AML-193 (cell line): ENCODE measurements around the gene IL23A.
A peak's percentile ranks its signal among the peaks of the same experiment; 100 is the strongest.
"Not testable (repeated sequence)": the region's sequence is repeated elsewhere in the genome, so short reads cannot be mapped to it uniquely, and the experiment has no call there.

Source experiments
- DNase-seq, 2 experiments: peaks; one replicate each; lab custom pipeline; 2025; lab: John Stamatoyannopoulos, UW

The IL23A gene, protein sequence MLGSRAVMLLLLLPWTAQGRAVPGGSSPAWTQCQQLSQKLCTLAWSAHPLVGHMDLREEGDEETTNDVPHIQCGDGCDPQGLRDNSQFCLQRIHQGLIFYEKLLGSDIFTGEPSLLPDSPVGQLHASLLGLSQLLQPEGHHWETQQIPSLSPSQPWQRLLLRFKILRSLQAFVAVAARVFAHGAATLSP

GRCh38 chr12:56338308-56339157, at the start of gene IL23A:
Gene IL23A, plus strand, starts transcription at chr12:56338884. Its CDS starts 161 bp downstream, at chr12:56339045.
- DNase-seq = peak in 1 of 2 experiments; percentile 7

GRCh38 chr12:56293795-56294194, 44.9 kb upstream of the IL23A start:
- DNase-seq = no peak

- DNase-seq = no peak
Measured at GRCh38 chr12:56296295-56296694, 42.4 kb upstream of the IL23A start.

- no peak for DNase-seq
Measured at GRCh38 chr12:56297400-56297799, 41.3 kb upstream of the IL23A start.

DNA sequence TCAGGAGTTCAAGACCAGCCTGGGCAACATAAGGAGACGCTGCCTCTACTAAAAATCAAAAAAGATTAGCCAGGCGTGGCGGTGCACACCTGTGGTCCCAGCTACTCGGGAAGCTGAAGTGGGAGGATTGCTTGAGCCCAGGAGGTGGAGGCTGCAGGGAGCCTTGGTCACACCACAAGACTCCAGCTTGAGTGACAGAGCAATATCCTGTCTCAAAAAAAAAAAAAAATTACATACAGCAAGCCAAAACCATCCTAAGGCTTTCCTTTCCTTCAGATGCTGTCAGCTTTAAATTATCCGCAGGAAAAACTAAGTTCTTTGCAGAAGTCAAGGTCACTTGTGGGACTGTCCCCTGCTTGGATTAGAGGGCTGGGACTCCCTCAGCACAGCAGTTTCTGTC, 39.9 kb upstream of the IL23A start:
- no peak for DNase-seq

DNA sequence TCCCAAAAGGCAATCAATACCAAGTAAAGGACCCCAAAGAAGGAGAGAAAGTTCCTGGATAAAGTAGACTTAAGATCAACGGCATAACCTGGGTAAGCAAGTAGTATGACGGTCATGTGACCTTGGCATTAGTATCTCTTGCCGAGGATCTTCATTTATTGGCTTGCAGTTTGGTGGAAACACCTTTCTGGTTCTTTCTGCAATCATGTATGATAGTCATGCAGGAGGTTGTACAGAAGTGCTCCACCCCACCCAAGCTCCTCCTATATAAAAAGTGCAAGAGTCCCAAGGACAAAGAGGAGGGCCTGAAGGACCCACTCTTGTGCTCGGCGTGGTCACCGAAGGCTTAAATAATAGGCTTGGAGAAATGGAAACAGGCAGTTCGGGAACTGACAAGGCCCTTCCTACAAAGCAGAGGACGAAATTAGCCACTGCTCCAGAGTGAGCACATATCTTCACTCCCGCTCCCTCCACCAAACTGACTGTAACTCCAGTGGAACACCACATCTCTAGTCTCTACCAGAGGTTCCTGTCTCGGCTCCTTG, 39.3 kb upstream of the IL23A start:
- peak in 1 of 2 experiments; percentile 16 for DNase-seq

DNA sequence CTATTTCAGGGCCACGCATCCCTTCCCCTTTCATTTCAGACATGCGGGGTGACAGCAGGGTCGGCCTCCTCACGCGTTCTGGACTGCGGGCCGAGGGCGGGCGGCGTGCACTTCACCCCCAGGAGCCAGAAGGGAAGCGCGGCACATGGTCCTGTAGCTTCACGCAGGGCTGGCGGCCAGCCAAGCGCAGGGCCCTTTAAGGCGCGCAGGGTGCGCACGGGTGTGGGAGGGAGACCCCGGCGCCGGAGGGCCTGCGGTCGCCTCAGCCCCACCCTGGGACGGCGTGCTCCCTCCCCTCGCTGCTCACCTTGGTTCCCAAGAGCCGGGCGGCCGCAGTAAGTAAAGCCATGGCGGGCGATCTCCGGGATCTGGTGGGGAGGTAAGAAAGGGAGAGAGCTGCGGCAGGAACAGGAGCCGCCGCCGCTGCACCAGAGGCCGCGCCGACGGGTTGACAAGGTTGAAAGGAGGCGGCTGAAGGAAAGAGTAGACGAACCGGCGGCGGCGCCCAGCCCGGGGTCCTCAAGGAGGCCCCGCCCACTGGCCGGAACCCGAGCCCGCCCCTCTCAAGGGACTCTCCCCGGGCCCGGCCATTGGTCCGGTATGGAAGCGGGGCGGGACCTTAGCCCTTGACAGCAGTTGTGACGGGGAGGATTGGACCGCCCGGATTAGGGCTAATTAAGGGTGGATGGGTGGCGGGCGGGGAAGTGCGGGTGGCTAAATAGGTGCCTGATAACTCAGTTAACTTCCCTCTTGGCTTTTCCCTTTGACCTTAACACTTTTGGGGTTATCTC, 38.6 kb upstream of the IL23A start, which contains the start of gene CS:
TSS of gene CS (minus strand) at position 478 of the 791 bp plus-strand sequence. CDS start at position 349, 129 bp downstream.
- DNase-seq = peak; percentile 97 to 98

DNA sequence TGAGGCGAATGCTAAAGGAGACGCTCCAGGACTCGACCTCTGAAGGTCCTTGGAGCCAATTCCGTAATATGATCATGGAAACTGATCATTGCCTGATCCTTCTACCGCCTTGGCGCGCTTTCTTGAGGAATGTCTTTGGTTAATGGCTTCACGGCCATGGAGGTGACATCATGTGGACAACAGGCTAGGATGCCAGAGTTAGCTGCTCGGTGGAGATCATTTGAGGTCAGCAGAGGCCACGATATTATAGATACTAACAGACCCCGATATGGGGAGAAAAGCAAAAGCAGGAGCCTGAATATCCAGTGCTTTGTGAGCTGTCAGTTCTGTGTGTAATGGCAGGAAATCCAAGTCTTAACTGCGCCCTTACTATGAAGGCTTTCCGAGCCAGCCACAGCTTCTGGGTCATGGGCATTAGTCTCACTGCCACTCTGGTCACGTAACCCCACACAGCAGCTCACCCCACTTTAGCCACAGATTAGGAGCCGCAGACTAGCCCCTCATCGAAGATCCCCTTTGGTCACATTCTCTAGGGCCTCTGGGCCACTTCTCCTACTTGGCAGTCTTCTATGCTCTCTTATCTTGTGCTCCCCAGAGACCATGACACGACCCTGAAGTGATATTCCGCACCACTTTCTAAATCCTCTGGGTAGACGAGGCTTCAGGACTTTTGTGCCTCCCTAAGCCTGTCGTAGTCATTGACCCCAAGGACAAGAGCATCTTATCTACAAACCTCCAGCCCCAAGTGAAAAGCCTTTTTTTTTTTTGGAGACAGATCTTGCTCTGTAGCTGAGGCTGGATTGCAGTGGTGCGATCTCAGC, 37.8 kb upstream of the IL23A start:
- DNase-seq = no peak

- DNase-seq = no peak
Measured at GRCh38 chr12:56304276-56304675, 34.4 kb upstream of the IL23A start.

- DNase-seq = no peak
Measured at GRCh38 chr12:56304872-56305590, 33.7 kb upstream of the IL23A start.

- DNase-seq = no peak
Measured at GRCh38 chr12:56307221-56307965, 31.3 kb upstream of the IL23A start.

- DNase-seq = no peak
Measured at GRCh38 chr12:56308714-56309113, 30.0 kb upstream of the IL23A start.

DNA sequence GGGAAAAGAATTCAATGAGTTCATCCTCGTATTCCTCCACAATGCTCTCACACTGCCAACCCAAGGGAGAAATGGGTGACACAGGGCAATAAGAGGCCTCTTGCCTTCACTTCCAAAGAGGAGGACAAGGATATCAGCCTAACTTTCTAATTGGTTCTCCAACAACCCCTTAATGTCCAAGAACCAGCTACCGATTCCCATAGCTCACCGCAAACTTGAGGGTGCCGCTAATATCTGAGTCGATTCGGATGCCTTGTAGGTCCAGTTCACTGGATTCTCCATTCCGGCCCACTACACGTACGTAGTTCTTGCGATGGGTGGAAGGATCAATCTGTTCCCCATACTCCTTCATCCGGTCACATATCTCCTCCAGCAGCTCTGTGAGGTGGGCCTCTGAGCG, 27.7 kb upstream of the IL23A start:
- no peak for DNase-seq

- no peak for DNase-seq
Measured at GRCh38 chr12:56315249-56315621, 23.4 kb upstream of the IL23A start.

- peak; percentile 95 for DNase-seq
Measured at GRCh38 chr12:56315622-56316473, 22.8 kb upstream of the IL23A start, which contains the start of gene CNPY2. Gene CNPY2, minus strand, starts transcription at chr12:56315988. Its CDS starts 771 bp downstream, at chr12:56315217.

GRCh38 chr12:56317675-56318074, 21.0 kb upstream of the IL23A start:
- DNase-seq = no peak

GRCh38 chr12:56321027-56321426, 17.7 kb upstream of the IL23A start:
- no peak for DNase-seq

GRCh38 chr12:56321610-56322009, 17.1 kb upstream of the IL23A start:
- not testable (repeated sequence) for DNase-seq

DNA sequence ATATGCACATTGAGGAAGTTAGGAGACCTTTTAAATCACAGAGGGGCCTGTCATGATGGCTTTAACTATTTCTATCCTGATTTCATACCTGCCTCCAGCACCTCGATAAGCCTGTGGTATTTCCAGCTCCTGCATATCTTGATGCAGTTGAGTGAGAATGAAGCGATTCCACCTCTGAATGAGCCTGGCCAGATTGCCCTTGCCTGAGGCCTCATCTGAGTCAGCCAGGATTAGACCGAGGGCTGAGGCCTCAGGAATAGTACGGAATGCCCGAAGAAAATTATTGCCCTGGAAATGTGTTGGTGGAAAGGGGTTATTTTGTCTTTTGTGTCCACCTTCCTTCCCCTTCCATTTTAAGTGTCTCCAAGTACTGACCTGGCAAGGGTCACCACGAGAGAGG, 14.5 kb upstream of the IL23A start:
- DNase-seq = no peak
